Right lobe of liver (tissue), 6 donors: ENCODE measurements around the gene CDKL4. TPM values are rescaled to one million over a fixed set of nuclear protein-coding genes. Genes with fewer than 3 reads are reported as not detected.
"Not testable (repeated sequence)": the region's sequence is repeated elsewhere in the genome, so short reads cannot be mapped to it uniquely, and the experiment has no call there.

Experiments used
- ATAC-seq, 4 donors: fragments of 200-7000 bp; cut with Tn5 transposase; one replicate each; pipeline ENCODE4 v1.9.1; 2020; ENCODE audit warnings: mild to moderate bottlenecking in 4 of 4, moderate library complexity in 4 of 4
- DNase-seq, 3 donors: peaks; one replicate each; pipeline ENCODE4 v3.0.0-alpha.2; 2020
- H3K27ac ChIP-seq, 3 donors: fragments of 200-600 bp; one replicate each; pipeline ENCODE4 v1.8.0; 2022
- H3K27me3 ChIP-seq, 2 donors: fragments of 200-600 bp; one replicate each; pipeline ENCODE4 v1.8.0; 2022
- H3K36me3 ChIP-seq, 4 donors: fragments of 200-600 bp; sonication (generic) in 1 of 4; one replicate each; pipeline versions ENCODE4 v1.5.1 to v1.8.0; 2017 to 2022; ENCODE audit warnings: control low read depth in 1 of 4
- H3K4me1 ChIP-seq, 4 donors: fragments of 200-600 bp; sonication (generic) in 1 of 4; one replicate each; pipeline versions ENCODE4 v1.5.1 to v1.8.0; 2017 to 2022; ENCODE audit warnings: control low read depth in 1 of 4
- H3K4me3 ChIP-seq, 3 donors: fragments of 200-600 bp; one replicate each; pipeline ENCODE4 v1.8.0; 2022
- H3K9me3 ChIP-seq, 4 donors: fragments of 200-600 bp; sonication (generic) in 1 of 4; one replicate each; pipeline versions ENCODE4 v1.5.1 to v1.8.0; 2017 to 2022; ENCODE audit warnings: control low read depth in 1 of 4
- CTCF ChIP-seq, 4 donors: fragments of 200-600 bp in 3 of 4; fragments of 450-650 bp in 1 of 4; IDR thresholded peaks; one replicate each; pipeline versions ENCODE4 v1.5.1 to v1.8.0; 2016 to 2022; ENCODE audit warnings: antibody characterized with exemption in 4 of 4, mild to moderate bottlenecking in 2 of 4
- POLR2A ChIP-seq: fragments of 450-650 bp; IDR thresholded peaks from one replicate; pipeline ENCODE4 v1.6.1; 2017; ENCODE audit warnings: antibody characterized with exemption, mild to moderate bottlenecking
- WGBS: methylation state at CpG from one replicate; pipeline ENCODE4 v1.1.6; 2018; ENCODE audit warnings: low coverage, low lambda C conversion rate; ENCODE audit not compliant: insufficient coverage; ENCODE audit errors: missing lambda C conversion rate; 5-methylcytosine and 5-hydroxymethylcytosine counted together
- intact Hi-C, 2 donors: fragments of 100-400 bp; cut with DNase I; formaldehyde crosslinking; loops; one replicate each; pipeline versions ENCODE4 v1.11.2 to v1.14.1; 2022
- total RNA-seq, 6 experiments: library from RNA; depleted of rRNA in 2 of 6; stranded (reverse); fragments of >200 nt in 2 of 6; fragmentation: NEBNext Ultra II Directional in 3 of 6; extraction: Animal tissue kit (Norgen Biotek cat#: 25700) in 3 of 6; gene quantifications; one replicate each; pipeline versions ENCODE4 v1.1.0 to v1.2.4, GENCODE V29; 2016 to 2023
- donor health status: DM: no; HTN: yes; CAD: no.
- donor health status: DM: no; HTN: no; CAD: no.
- donor health status: DM: no; HTN: no; CAD: no.
- donor health status: DM: no; HTN: yes; CAD: no.
- donor health status: DM: no; HTN: yes; CAD: no.

Gene CDKL4
- total RNA-seq, 6 experiments from 2014 or later: 0.18 to 0.27 (median 0.25) TPM; not detected in 3

GRCh38 chr2:39202639-39203369 lies 41.0 kb downstream of the CDKL4 start:
- H3K36me3 ChIP-seq: no peaks in the 10 kb centered on the region
- no peaks in the 10 kb centered on the region for H3K9me3 ChIP-seq
- no peaks in the 10 kb centered on the region for H3K4me1 ChIP-seq
- intact Hi-C loops: no loop called here
- TF ChIP-seq CTCF (IDR thresholded peaks at IDR 0.05) (no peak), POLR2A (no peak)
- ATAC-seq (no peak), DNase-seq (no peak)
- no peaks in the 10 kb centered on the region for H3K27me3 ChIP-seq
- H3K27ac ChIP-seq: no peak overlapping the region
- H3K4me3 ChIP-seq: no peak overlapping the region
- 56% methylated on average over 1 of the region's 1 CpG for WGBS

GRCh38 chr2:39197003-39197402 lies 46.8 kb downstream of the CDKL4 start:
- H3K27ac ChIP-seq, DNase-seq, H3K4me1 ChIP-seq, H3K4me3 ChIP-seq, intact Hi-C loops, H3K9me3 ChIP-seq, ATAC-seq, H3K36me3 ChIP-seq, H3K27me3 ChIP-seq: not testable (repeated sequence)
- 92% methylated on average over 2 of the region's 2 CpGs for WGBS

GRCh38 chr2:39194686-39195085 lies 49.1 kb downstream of the CDKL4 start:
- TF ChIP-seq CTCF (IDR thresholded peaks at IDR 0.05) (no peak), POLR2A (no peak)
- Histone ChIP-seq H3K36me3 (no peaks in the 10 kb centered on the region), H3K27me3 (no peaks in the 10 kb centered on the region), H3K4me3 (no peak overlapping the region), H3K27ac (no peak overlapping the region), H3K4me1 (no peaks in the 10 kb centered on the region), H3K9me3 (no peaks in the 10 kb centered on the region)
- 94% methylated on average over 3 of the region's 3 CpGs for WGBS
- intact Hi-C loops: no loop called here
- no peak for DNase-seq
- no peak for ATAC-seq

- 64% methylated on average over 4 of the region's 4 CpGs for WGBS
- no peaks in the 10 kb centered on the region for H3K4me1 ChIP-seq
- no peaks in the 10 kb centered on the region for H3K36me3 ChIP-seq
- no peak overlapping the region for H3K4me3 ChIP-seq
- no peaks in the 10 kb centered on the region for H3K9me3 ChIP-seq
- ATAC-seq: no peak
- TF ChIP-seq CTCF (IDR thresholded peaks at IDR 0.05) (no peak), POLR2A (no peak)
- DNase-seq: no peak
- no peaks in the 10 kb centered on the region for H3K27me3 ChIP-seq
- intact Hi-C loops: no loop called here
- H3K27ac ChIP-seq: no peak overlapping the region
These were observed 54.7 kb downstream of the CDKL4 start for GRCh38 chr2:39188960-39189494.

- H3K4me3 ChIP-seq: no peak overlapping the region
- intact Hi-C loops: no loop called here
- H3K36me3 ChIP-seq: no peaks in the 10 kb centered on the region
- DNase-seq (no peak), ATAC-seq (no peak)
- no peaks in the 10 kb centered on the region for H3K4me1 ChIP-seq
- H3K9me3 ChIP-seq: no peaks in the 10 kb centered on the region
- no peaks in the 10 kb centered on the region for H3K27me3 ChIP-seq
- H3K27ac ChIP-seq: no peak overlapping the region
- no CpG with 5 or more reads among the region's 2 CpGs for WGBS
- TF ChIP-seq CTCF (IDR thresholded peaks at IDR 0.05) (no peak), POLR2A (no peak)
These were observed 60.1 kb downstream of the CDKL4 start for GRCh38 chr2:39183673-39184072.
